Measurements from ENCODE around the gene KRTAP10-4. TPM values are rescaled to one million over a fixed set of nuclear protein-coding genes. Genes with fewer than 3 reads are reported as not detected.

KRTAP10-4 gene
- total and polyA plus RNA-seq, 2 donors from 2014 or later: not detected

- no peak for FAIRE-seq
- intact Hi-C loops (cut with DNase I): no loop called here
- H3K27ac ChIP-seq (ENCODE audit: low read depth in 2 of 2, low read length in 2 of 2): no peak overlapping the region
- no peak overlapping the region for H3K4me3 ChIP-seq (ENCODE audit: low read length in 3 of 3)
- no peak overlapping the region for H3K9ac ChIP-seq (ENCODE audit: low read length in 3 of 3)
- H3K27me3 ChIP-seq (ENCODE audit: control insufficient read depth, insufficient read depth, low read length): no peaks in the 10 kb centered on the region
- DNase-seq: no peak
- peaks cover 0 to 5% (median 0%) of the 10 kb centered on the region in 3 donors for H3K9me3 ChIP-seq (ENCODE audit: control insufficient read depth in 2 of 3, insufficient read depth in 1 of 3, low read length in 3 of 3)
- no peaks in the 10 kb centered on the region for H3K36me3 ChIP-seq (ENCODE audit: control insufficient read depth in 2 of 3, insufficient read depth in 3 of 3, low read length in 3 of 3)
- TF ChIP-seq, protein P1, sequence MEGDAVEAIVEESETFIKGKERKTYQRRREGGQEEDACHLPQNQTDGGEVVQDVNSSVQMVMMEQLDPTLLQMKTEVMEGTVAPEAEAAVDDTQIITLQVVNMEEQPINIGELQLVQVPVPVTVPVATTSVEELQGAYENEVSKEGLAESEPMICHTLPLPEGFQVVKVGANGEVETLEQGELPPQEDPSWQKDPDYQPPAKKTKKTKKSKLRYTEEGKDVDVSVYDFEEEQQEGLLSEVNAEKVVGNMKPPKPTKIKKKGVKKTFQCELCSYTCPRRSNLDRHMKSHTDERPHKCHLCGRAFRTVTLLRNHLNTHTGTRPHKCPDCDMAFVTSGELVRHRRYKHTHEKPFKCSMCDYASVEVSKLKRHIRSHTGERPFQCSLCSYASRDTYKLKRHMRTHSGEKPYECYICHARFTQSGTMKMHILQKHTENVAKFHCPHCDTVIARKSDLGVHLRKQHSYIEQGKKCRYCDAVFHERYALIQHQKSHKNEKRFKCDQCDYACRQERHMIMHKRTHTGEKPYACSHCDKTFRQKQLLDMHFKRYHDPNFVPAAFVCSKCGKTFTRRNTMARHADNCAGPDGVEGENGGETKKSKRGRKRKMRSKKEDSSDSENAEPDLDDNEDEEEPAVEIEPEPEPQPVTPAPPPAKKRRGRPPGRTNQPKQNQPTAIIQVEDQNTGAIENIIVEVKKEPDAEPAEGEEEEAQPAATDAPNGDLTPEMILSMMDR (IDR thresholded peaks at IDR 0.05; ENCODE audit: borderline replicate concordance, extremely low read depth, insufficient read depth): no peak
- H3K4me1 ChIP-seq (ENCODE audit: control insufficient read depth in 2 of 3, insufficient read depth in 2 of 3, low read depth in 1 of 3, low read length in 3 of 3): no peaks in the 10 kb centered on the region
Observed at GRCh38 chr21:44615466-44615865, 41.9 kb downstream of the KRTAP10-4 start.

DNA sequence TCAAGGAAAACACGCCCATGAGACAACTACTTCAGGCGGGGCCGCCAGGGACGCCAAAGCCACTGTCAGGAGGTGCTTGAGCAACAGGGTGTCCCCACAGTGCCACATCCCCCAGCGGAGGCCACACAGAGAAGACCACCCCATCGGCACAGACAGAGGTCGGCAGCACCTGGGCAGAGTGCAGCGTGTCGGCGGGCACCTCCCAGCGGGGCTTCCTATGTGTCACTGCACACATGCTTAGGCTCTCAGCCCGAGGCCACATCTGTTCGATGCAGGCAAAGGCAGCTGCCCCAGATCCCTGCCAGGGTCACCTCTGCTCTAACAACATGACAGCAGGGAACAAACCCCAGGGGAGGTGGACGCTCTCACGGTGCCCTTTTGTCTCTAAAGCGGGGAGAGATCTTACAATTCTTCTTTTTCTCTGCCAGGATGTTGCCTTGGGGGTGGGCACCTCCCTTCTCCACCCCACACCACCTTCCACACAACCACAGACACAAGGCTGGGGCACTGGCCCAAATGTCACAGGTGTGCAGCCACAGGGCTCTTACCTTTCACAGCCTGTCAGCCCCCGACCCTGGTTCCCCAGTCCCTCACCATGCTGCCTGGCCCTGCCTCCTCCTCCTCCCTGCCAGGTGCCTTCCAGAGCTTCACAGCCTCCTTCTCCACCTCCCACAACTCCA, 42.5 kb downstream of the KRTAP10-4 start:
- no peak overlapping the region for H3K27ac ChIP-seq (ENCODE audit: low read depth in 2 of 2, low read length in 2 of 2)
- no peak for FAIRE-seq
- intact Hi-C loops (cut with DNase I): no loop called here
- no peak overlapping the region for H3K9ac ChIP-seq (ENCODE audit: low read length in 3 of 3)
- H3K9me3 ChIP-seq (ENCODE audit: control insufficient read depth in 2 of 3, insufficient read depth in 1 of 3, low read length in 3 of 3): peaks cover 0 to 5% (median 0%) of the 10 kb centered on the region in 3 donors
- H3K4me1 ChIP-seq (ENCODE audit: control insufficient read depth in 2 of 3, insufficient read depth in 2 of 3, low read depth in 1 of 3, low read length in 3 of 3): no peaks in the 10 kb centered on the region
- DNase-seq: no peak
- no peaks in the 10 kb centered on the region for H3K27me3 ChIP-seq (ENCODE audit: control insufficient read depth, insufficient read depth, low read length)
- no peaks in the 10 kb centered on the region for H3K36me3 ChIP-seq (ENCODE audit: control insufficient read depth in 2 of 3, insufficient read depth in 3 of 3, low read length in 3 of 3)
- TF ChIP-seq, protein P1 (IDR thresholded peaks at IDR 0.05; ENCODE audit: borderline replicate concordance, extremely low read depth, insufficient read depth): no peak
- H3K4me3 ChIP-seq (ENCODE audit: low read length in 3 of 3): no peak overlapping the region

- no peak overlapping the region for H3K9ac ChIP-seq (ENCODE audit: low read length in 3 of 3)
- no peak overlapping the region for H3K27ac ChIP-seq (ENCODE audit: low read depth in 2 of 2, low read length in 2 of 2)
- H3K9me3 ChIP-seq (ENCODE audit: control insufficient read depth in 2 of 3, insufficient read depth in 1 of 3, low read length in 3 of 3): peaks cover 0 to 1% (median 0%) of the 10 kb centered on the region in 3 donors
- intact Hi-C loops (cut with DNase I): no loop called here
- H3K36me3 ChIP-seq (ENCODE audit: control insufficient read depth in 2 of 3, insufficient read depth in 3 of 3, low read length in 3 of 3): no peaks in the 10 kb centered on the region
- DNase-seq: peak in 1 of 5 donors; percentile 13
- FAIRE-seq: no peak
- no peaks in the 10 kb centered on the region for H3K27me3 ChIP-seq (ENCODE audit: control insufficient read depth, insufficient read depth, low read length)
- H3K4me1 ChIP-seq (ENCODE audit: control insufficient read depth in 2 of 3, insufficient read depth in 2 of 3, low read depth in 1 of 3, low read length in 3 of 3): no peaks in the 10 kb centered on the region
- TF ChIP-seq, protein P1 (IDR thresholded peaks at IDR 0.05; ENCODE audit: borderline replicate concordance, extremely low read depth, insufficient read depth): no peak
- H3K4me3 ChIP-seq (ENCODE audit: low read length in 3 of 3): no peak overlapping the region
Observed at GRCh38 chr21:44616591-44616926, 43.0 kb downstream of the KRTAP10-4 start.

Measured in kidney (tissue), 14 donors.